IPS-11a (cell line): ENCODE results near the gene MBD1.
"Not testable (repeated sequence)": the region's sequence is repeated elsewhere in the genome, so short reads cannot be mapped to it uniquely, and the experiment has no call there.

Experiments
- H3K4me3 ChIP-seq: one replicate; pipeline ENCODE4 v1.5.1; 2013; ENCODE audit warnings: low read depth, low read length, control low read depth

Gene MBD1, protein sequence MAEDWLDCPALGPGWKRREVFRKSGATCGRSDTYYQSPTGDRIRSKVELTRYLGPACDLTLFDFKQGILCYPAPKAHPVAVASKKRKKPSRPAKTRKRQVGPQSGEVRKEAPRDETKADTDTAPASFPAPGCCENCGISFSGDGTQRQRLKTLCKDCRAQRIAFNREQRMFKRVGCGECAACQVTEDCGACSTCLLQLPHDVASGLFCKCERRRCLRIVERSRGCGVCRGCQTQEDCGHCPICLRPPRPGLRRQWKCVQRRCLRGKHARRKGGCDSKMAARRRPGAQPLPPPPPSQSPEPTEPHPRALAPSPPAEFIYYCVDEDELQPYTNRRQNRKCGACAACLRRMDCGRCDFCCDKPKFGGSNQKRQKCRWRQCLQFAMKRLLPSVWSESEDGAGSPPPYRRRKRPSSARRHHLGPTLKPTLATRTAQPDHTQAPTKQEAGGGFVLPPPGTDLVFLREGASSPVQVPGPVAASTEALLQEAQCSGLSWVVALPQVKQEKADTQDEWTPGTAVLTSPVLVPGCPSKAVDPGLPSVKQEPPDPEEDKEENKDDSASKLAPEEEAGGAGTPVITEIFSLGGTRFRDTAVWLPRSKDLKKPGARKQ

DNA sequence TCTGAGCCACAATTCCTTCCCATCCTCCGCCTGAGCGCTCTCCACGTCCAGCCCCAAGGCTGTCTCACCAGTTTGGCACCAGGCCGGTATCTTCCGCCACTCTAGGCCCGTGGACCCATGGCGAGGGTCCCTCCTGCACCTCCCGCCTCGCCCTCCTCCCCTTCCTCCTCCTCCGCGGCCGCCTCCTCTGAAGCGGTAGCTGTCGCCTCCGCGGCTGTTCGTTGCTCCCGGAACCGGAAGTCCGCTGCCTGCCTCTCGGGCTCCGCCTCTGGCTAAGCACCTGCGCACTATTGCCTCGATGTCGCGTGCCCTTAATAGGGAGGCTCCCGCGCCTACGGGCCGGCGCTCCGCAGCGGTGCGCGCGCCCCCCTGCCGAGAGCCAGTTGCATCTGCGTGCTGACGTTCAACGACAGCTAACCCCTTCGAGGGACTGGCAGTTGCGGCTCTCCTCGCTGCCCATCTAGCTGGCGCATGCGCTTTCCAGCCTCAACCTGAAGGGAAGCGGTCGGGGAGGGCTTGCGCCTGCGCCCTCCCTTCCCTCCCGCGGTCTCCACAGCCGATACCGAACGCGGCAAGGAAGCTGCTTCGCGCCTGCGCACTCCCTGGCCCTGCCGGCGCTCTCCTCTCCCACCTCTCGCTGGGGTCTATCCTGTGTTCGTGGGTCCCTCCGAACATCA lies at the start of gene MBD1:
Gene MBD1 (minus strand): TSS at position 229 of the 677 bp plus-strand sequence. CDS start 1,531 bp downstream, outside the sequence.
- H3K4me3 ChIP-seq: peak within 1 kb of the TSS; percentile 95

DNA sequence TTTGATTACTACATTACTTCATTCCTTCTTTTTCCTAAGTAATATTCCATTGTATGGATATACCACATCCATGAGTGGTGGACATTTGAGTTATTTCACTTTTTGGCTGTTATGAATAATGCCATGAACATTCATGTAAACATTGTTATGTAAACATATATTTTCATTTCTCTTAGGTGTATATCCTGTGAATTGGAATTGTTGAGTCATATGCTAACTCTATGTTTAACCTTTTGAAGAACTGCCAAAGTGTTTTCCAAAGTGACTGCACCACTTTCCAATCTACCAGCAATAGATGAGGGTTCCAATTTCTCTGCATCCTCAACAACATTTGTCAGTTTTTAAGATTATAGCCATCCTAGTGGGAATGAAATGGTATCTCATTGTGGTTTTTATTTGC lies 48.9 kb upstream of the MBD1 start:
- no peak overlapping the region for H3K4me3 ChIP-seq

DNA sequence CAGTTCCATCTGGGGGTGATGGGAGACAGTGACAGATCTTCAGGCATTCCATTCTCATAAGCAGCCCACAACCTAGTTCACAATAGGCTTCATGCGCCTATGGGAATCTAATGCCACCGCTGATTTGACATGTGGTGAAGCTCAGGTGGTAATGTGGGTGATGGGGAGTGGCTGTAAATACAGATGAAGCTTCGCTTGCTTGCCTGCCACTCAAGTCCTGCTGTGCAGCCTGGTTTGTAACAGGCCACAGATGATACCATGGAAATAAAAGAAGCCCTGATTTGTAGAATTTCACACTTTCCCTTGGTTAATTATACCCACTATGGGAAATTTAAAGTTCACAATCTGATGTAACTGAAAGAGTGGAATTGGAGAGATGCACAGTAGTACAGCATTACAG lies 46.7 kb upstream of the MBD1 start:
- no peak overlapping the region for H3K4me3 ChIP-seq

GRCh38 chr18:50320719-50321118 lies 39.4 kb upstream of the MBD1 start:
- H3K4me3 ChIP-seq: no peak overlapping the region

DNA sequence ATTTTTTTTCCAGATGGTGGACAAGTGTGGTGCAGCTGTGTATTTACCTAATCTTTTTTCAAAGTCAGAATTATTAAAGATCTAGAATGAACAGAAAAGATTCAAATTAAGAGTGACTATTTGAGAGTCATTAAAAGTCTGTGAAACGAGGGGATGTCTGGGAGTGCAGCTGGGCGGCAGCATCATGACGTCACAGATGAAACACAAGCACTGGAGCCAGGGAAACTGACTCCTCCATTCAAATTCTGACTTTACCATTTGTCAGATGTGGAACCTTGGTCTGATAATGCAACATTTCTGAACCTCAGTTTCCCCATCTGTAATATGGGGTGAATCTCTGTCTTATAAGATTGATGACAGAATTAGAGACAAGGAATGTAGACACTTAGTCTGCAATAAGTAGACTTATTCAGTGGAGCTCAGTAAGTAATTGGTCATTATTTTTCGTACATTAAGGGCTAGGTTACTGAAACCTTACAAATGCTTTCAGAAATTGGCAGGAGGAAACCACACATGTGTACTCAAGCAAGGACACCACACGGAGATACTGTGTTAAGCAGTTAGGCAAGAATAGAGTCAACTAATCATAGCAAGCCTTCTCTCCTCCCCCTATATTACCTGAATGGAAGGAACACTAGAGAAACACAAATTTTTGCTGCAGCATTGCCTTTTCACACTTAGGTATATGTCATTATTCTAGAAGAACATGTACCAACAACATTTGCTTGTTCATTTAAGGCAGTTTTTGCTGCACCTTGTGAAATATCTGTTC lies 34.0 kb upstream of the MBD1 start:
- no peak overlapping the region for H3K4me3 ChIP-seq

DNA sequence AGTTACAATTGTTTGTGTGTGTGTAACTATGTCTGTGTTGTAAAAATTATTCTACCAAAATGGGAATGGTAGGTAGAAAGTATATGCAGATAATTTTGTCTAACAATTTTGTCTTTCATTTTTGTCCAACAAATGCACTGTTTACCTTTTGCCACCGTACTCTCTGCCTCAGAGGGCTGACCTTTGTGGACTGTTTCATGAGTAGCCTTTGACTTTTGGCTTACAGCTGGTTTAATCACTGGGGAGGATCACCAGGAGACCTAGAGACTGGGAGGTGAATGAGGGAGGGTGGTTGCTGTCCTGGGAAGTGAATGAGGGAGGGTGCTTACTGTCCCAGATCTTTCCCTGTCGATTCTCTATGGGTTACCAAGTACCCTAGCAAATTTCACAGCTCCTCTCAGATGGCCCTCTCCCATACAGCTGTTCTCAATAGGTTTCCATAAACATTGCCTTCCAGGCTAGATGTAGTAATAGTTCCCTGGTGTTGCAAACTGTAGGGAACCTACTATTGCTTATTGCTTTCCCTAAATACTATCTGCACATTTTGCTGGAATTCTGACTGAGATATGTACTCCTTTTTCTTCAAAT lies 32.6 kb upstream of the MBD1 start:
- H3K4me3 ChIP-seq: no peak overlapping the region

DNA sequence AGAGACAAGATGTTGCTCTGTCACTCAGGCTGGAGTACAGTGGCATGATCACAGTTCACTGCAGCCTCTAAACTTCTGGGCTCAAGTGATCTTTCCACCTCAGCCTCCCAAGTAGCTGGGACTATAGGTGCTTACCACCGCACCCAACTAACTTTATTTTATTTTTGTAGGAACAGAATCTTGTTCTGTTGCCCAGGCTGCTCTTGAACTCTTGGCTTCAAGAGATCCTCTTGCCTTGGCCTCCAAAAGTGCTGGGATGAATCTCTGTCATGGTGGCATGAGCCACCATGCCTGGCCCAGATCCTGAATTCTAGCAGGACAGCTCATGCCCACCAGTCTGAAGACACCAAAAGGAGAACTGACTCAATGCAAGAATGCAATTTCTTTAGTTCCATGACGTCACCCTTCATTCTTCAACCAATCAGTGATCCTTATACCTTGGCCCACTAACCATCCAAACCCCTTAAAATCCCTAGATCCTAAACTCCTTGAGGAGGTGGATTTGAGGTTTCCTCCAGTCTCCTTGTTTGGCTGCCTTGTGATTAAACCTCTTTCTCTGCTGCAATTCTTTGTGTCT lies 31.8 kb upstream of the MBD1 start:
- H3K4me3 ChIP-seq: no peak overlapping the region

DNA sequence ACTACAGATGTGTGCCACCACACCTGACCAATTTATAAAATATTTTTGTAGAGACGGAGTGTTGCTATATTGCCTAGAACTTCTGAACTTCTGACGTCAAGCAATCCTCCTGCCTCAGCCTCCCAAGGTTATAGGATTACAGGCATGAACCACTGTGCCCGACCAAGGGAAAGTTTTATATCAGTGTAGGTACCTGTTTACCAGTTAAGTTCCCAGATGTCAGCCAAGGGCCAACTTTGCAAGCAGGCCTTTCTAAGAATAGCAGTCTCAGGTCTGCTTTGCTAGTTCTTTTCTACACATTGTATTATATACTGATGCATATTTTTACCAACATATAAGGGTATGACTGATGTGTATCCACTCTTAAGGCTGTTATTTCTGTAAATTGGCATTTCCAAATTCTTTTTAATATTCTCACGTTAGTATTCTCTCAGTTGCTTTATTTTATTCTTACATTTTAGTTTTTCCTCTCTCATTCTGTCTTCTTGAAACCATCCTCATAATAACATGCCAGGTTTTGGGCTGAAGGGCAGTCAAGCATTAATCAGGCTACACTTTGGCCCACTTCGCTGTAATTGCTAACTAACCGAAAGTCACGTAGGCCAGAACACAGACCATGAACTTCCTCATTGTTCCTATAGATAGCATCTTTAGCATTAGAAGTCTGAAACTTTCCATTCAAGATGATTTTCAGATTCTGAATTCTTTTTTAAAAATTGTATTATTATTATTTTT lies 31.1 kb upstream of the MBD1 start:
- H3K4me3 ChIP-seq: no peak overlapping the region

- H3K4me3 ChIP-seq: no peak overlapping the region
These were observed 30.3 kb upstream of the MBD1 start for GRCh38 chr18:50311650-50312049.

DNA sequence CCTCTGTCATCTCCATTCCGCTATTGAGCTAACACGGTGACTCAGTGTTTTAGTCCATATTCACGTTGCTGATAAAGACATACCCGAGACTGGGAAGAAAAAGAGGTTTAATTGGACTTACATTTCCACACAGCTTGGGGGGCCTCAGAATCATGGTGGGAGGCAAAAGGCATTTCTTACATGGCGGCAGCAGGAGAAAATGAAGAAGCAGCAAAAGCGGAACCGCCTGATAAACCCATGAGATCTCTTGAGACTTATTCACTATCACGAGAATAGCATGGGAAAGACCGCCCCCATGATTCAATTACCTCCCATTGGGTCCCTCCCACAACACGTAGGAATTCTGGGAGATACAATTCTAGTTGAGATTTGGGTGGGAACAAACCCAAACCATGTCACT lies 28.8 kb upstream of the MBD1 start:
- no peak overlapping the region for H3K4me3 ChIP-seq

- H3K4me3 ChIP-seq: not testable (repeated sequence)
These were observed 27.5 kb upstream of the MBD1 start for GRCh38 chr18:50308851-50309250.

DNA sequence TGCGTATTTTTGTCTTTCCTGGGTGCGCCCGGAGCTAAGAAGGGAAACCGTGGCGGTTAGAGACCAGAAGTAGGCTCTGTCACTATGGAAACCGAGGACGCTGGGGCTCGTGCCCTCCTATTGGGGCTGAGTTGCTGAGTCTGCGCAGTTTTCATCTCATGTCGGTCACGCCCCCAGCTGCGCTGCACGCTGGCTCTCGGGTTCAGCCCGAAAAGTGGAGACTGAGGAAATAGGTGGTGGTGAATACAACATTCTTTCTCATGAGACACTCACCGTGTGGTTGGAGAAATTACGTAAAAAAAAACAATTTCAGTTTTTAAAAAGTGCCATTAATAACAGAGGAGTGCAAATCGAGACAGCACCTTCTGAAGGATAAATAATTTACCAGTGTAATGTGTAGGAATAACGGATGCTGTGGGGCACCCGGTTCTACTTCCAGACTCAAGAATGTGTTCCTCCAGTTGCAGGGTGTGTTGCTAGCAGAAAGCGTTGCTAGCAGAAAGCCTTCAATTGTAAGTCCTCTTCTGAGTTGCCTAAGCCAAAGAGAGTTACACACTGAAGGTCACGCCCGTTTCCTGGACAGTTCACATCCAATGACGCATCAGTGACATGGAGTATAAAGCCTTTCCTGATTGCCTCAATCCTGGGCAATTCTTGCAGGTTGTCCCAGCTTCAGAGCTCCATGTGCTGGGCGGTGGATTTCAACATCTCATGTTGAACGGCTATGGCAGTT lies 26.6 kb upstream of the MBD1 start:
- H3K4me3 ChIP-seq: peak overlapping the region; percentile 47

- H3K4me3 ChIP-seq: peak overlapping the region; percentile 47
These were observed 26.0 kb upstream of the MBD1 start for GRCh38 chr18:50307400-50307737.

- H3K4me3 ChIP-seq: no peak overlapping the region
These were observed 25.6 kb upstream of the MBD1 start for GRCh38 chr18:50306944-50307343.

DNA sequence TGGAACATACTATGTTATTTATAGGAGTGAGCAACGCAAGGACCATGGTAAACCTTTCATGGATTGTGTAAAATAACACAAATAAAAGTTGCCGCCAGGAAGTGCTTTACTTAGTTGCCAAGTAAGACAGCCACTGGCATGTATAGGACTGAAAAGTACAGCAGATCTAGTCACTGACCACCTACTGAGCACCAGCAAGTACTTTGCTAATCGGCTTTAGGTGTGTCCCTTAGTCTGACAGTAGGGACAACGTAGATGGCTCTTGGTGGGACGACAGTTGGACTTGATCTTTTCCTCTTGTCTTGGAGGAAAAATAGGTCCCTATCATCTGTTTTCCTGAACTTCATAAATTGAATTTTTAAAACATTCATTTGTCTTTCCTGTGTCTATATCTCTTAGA lies 19.8 kb upstream of the MBD1 start:
- H3K4me3 ChIP-seq: no peak overlapping the region

DNA sequence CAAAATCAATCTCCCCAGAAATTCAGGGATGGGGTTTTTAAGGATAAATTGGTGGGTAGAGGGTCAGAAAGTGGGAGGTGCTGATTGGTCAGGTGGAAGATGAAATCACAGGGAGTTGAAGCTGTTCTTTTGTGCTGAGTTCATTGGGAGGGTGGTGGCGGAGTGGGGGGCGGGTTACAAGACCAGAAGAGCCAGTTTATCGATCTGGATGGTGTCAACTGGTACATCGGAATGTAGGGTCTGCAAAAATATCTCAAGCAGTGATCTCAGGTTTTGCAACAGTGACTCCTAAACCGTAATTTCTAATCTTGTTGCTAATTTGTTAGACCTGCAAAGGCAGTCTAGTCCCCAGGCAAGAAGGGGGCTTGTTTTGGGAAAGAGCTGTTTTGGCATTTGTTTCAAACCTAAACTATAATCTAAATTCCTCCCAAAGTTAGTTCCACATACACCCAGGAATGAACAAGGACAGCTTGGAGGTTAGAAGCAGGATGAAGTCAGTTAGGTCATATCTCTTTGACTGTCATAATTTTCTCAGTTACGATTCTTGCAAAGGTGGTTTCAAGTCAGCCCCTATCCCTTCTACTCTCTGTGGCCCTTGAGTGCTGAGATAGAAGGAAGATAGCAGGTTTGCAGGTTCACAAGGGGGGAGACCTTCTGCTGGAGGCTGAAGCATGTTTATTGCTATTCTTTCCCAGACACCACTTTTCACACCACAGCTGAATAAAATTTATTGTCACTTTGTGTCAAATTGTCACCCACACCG lies 18.5 kb upstream of the MBD1 start:
- H3K4me3 ChIP-seq: no peak overlapping the region

- no peak overlapping the region for H3K4me3 ChIP-seq
These were observed 17.3 kb upstream of the MBD1 start for GRCh38 chr18:50298443-50299284.
